ENCODE data around the gene CAMK2B.

Gene CAMK2B

DNA sequence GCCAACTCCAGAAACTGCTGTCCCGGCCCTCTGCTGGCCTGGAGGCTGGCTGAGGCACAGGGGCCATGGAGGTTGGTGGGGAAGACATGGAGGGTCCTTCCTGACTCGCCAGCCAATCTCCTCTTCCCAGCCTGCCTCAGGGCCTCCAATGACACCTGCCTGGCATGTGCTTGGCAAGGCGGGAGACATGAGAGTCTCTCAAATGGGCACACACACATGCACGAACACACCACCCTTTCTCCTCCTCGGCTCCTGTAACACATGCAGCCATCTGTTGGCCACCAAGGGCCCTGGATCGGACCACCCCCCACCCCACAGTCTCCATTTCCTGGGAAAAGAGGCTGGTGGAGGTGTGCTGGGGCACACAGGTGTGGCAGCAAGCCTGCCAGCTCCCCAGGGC lies 68.2 kb downstream of the CAMK2B start:
- Histone ChIP-seq H3K9me3 (ENCODE audit: control extremely low read depth in 1 of 5, control insufficient read depth in 4 of 5, insufficient read depth in 2 of 5, low read depth in 1 of 5, low read length in 4 of 5) (no peaks in the 10 kb centered on the region), H3K4me3 (ENCODE audit: control insufficient read depth in 1 of 7, extremely low read depth in 1 of 7, insufficient read depth in 4 of 7, low read depth in 2 of 7, low read length in 6 of 7) (no peak overlapping the region), H3K4me1 (ENCODE audit: control extremely low read depth in 1 of 4, control insufficient read depth in 4 of 4, insufficient read depth in 4 of 4, low read length in 3 of 4) (peaks cover 0 to 29% (median 20%) of the 10 kb centered on the region in 4 experiments), H3K27me3 (replicated peaks in 2 of 5; ENCODE audit: control insufficient read depth in 4 of 5, insufficient read depth in 5 of 5, low read length in 4 of 5) (no peaks in the 10 kb centered on the region), H3K27ac (ENCODE audit: insufficient read depth in 1 of 2, low read depth in 1 of 2, low read length in 2 of 2, poor library complexity in 1 of 2, severe bottlenecking in 2 of 2) (no peak overlapping the region), H3K36me3 (ENCODE audit: control insufficient read depth in 4 of 4, insufficient read depth in 4 of 4, low read length in 3 of 4) (no peaks in the 10 kb centered on the region)
- ChIA-PET POLR2A (no interaction called here), CTCF (interaction anchor here (1.1 to 1.5 kb wide), 2 partner anchors 14 to 91 kb away, joined by 3 to 4 read pairs; no protein-coding TSS in a partner anchor)
- WGBS (ENCODE audit: insufficient coverage), result 100% methylated on average over 1 of the region's 6 CpGs
- no peak for DNase-seq

DNA sequence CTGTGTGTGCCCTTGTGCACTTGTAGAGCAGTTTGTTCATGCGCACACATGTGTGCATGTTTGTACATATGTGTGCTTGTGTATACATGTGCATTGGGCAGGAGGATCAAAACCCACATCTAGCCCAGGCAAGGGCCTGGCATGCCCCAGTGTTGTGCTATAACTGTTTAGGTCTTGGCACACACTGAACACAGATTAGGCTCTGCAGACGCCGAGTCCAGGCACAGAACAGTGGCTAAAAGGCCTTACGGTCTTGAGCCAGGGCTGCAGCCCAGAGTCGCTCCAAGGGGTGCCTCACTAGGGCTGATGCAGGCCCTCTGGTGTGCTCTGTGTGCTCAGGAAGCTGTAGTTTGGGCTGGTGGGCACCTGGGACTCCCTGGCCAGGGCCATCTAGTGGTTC lies 68.9 kb downstream of the CAMK2B start:
- WGBS (ENCODE audit: insufficient coverage), result 100% methylated on average over 5 of the region's 5 CpGs
- no peak overlapping the region for H3K4me3 ChIP-seq (ENCODE audit: control insufficient read depth in 1 of 7, extremely low read depth in 1 of 7, insufficient read depth in 4 of 7, low read depth in 2 of 7, low read length in 6 of 7)
- CTCF ChIA-PET, result no interaction called here
- POLR2A ChIA-PET, result no interaction called here
- no peaks in the 10 kb centered on the region for H3K27me3 ChIP-seq (replicated peaks in 2 of 5; ENCODE audit: control insufficient read depth in 4 of 5, insufficient read depth in 5 of 5, low read length in 4 of 5)
- H3K4me1 ChIP-seq (ENCODE audit: control extremely low read depth in 1 of 4, control insufficient read depth in 4 of 4, insufficient read depth in 4 of 4, low read length in 3 of 4), result peaks cover 0 to 24% (median 20%) of the 10 kb centered on the region in 4 experiments
- H3K27ac ChIP-seq (ENCODE audit: insufficient read depth in 1 of 2, low read depth in 1 of 2, low read length in 2 of 2, poor library complexity in 1 of 2, severe bottlenecking in 2 of 2), result no peak overlapping the region
- H3K9me3 ChIP-seq (ENCODE audit: control extremely low read depth in 1 of 5, control insufficient read depth in 4 of 5, insufficient read depth in 2 of 5, low read depth in 1 of 5, low read length in 4 of 5), result no peaks in the 10 kb centered on the region
- H3K36me3 ChIP-seq (ENCODE audit: control insufficient read depth in 4 of 4, insufficient read depth in 4 of 4, low read length in 3 of 4), result no peaks in the 10 kb centered on the region
- DNase-seq, result no peak

DNA sequence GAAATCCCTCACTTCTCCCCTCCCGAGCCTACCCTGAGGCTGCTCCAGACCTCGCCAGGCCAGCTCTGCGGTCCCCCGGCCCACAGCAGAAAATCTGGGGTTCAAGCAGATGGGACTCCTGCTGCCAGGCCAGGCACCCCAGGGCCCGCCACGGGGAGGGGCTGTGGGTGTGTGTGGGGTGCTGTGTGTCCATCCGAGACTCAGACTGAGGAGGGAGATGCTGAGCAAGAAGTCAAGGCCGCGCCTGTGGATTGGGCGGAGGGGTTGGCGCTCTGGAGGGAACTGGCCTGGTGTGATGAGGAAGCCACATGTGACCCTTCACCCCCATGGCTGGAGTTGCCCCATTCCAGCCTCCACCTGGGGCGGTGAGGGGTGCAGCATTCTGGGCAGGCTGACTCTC lies 73.5 kb downstream of the CAMK2B start:
- Histone ChIP-seq H3K4me3 (ENCODE audit: control insufficient read depth in 1 of 7, extremely low read depth in 1 of 7, insufficient read depth in 4 of 7, low read depth in 2 of 7, low read length in 6 of 7) (no peak overlapping the region), H3K36me3 (ENCODE audit: control insufficient read depth in 4 of 4, insufficient read depth in 4 of 4, low read length in 3 of 4) (no peaks in the 10 kb centered on the region), H3K4me1 (ENCODE audit: control extremely low read depth in 1 of 4, control insufficient read depth in 4 of 4, insufficient read depth in 4 of 4, low read length in 3 of 4) (peaks cover 0 to 5% (median 0%) of the 10 kb centered on the region in 4 experiments), H3K9me3 (ENCODE audit: control extremely low read depth in 1 of 5, control insufficient read depth in 4 of 5, insufficient read depth in 2 of 5, low read depth in 1 of 5, low read length in 4 of 5) (no peaks in the 10 kb centered on the region), H3K27me3 (replicated peaks in 2 of 5; ENCODE audit: control insufficient read depth in 4 of 5, insufficient read depth in 5 of 5, low read length in 4 of 5) (no peaks in the 10 kb centered on the region), H3K27ac (ENCODE audit: insufficient read depth in 1 of 2, low read depth in 1 of 2, low read length in 2 of 2, poor library complexity in 1 of 2, severe bottlenecking in 2 of 2) (no peak overlapping the region)
- ChIA-PET POLR2A (no interaction called here), CTCF (interaction anchor here (2.2 kb wide), 1 partner anchor 11 kb away, joined by 8 read pairs; no protein-coding TSS in a partner anchor)
- 98% methylated on average over 11 of the region's 12 CpGs for WGBS (ENCODE audit: insufficient coverage)
- DNase-seq, result no peak

DNA sequence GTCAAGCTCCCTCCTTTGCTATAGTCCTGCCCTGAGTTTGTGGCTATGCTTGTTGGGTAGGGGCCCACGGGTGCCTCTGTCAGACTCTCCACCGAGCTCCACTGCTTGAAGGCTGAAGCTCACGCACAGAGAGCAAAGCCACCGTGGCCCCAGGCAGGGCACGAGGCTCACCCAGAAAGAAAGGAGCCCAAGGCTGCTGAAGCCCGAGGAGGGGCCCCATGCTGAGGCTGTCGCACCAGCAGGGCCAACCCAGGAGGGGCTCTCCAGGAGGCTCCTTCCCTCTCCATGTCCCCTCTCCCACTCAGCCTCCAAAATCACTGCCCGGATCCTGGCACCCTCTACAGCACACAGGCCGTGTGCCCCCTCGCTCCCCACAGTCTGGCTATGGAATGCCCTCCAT lies 74.1 kb downstream of the CAMK2B start:
- H3K9me3 ChIP-seq (ENCODE audit: control extremely low read depth in 1 of 5, control insufficient read depth in 4 of 5, insufficient read depth in 2 of 5, low read depth in 1 of 5, low read length in 4 of 5), result no peaks in the 10 kb centered on the region
- peaks cover 0 to 3% (median 0%) of the 10 kb centered on the region in 4 experiments for H3K4me1 ChIP-seq (ENCODE audit: control extremely low read depth in 1 of 4, control insufficient read depth in 4 of 4, insufficient read depth in 4 of 4, low read length in 3 of 4)
- H3K27me3 ChIP-seq (replicated peaks in 2 of 5; ENCODE audit: control insufficient read depth in 4 of 5, insufficient read depth in 5 of 5, low read length in 4 of 5), result no peaks in the 10 kb centered on the region
- H3K36me3 ChIP-seq (ENCODE audit: control insufficient read depth in 4 of 4, insufficient read depth in 4 of 4, low read length in 3 of 4), result no peaks in the 10 kb centered on the region
- 94% methylated on average over 9 of the region's 10 CpGs for WGBS (ENCODE audit: insufficient coverage)
- H3K4me3 ChIP-seq (ENCODE audit: control insufficient read depth in 1 of 7, extremely low read depth in 1 of 7, insufficient read depth in 4 of 7, low read depth in 2 of 7, low read length in 6 of 7), result no peak overlapping the region
- CTCF ChIA-PET, result interaction anchor here (2.2 kb wide), 1 partner anchor 11 kb away, joined by 8 read pairs; no protein-coding TSS in a partner anchor
- POLR2A ChIA-PET, result no interaction called here
- DNase-seq, result no peak
- no peak overlapping the region for H3K27ac ChIP-seq (ENCODE audit: insufficient read depth in 1 of 2, low read depth in 1 of 2, low read length in 2 of 2, poor library complexity in 1 of 2, severe bottlenecking in 2 of 2)

DNA sequence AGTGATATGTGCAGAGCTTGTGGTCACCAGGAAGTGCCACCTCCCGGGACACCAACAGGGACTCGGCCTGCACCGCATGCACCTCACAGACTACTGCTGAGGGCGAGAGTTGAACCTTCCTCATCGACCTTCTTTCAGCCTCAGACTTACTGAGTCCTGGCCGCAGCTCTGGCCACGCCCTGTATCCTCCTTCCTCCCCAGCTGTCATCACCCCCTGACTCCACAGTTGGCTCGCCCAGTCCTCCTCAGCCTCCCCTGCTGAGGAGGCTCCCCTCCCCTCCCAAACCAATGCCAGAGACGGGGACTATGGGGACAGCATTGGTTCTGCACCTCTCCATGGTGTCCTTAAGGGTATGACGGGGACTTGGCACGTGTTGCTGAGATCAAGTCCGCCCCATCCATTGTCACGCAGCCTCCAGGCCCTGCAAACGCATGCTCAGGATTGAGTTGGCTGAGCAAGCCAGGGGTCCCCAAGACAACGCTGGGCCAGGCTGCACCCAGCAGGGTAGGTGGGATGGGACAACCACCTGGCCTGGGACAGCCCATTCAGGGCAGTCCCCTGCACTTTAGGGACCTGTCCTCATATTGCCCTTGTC lies 75.7 kb downstream of the CAMK2B start:
- no peaks in the 10 kb centered on the region for H3K9me3 ChIP-seq (ENCODE audit: control extremely low read depth in 1 of 5, control insufficient read depth in 4 of 5, insufficient read depth in 2 of 5, low read depth in 1 of 5, low read length in 4 of 5)
- POLR2A ChIA-PET, result no interaction called here
- CTCF ChIA-PET, result no interaction called here
- no peaks in the 10 kb centered on the region for H3K27me3 ChIP-seq (replicated peaks in 2 of 5; ENCODE audit: control insufficient read depth in 4 of 5, insufficient read depth in 5 of 5, low read length in 4 of 5)
- no peak for DNase-seq
- H3K36me3 ChIP-seq (ENCODE audit: control insufficient read depth in 4 of 4, insufficient read depth in 4 of 4, low read length in 3 of 4), result no peaks in the 10 kb centered on the region
- 97% methylated on average over 10 of the region's 15 CpGs for WGBS (ENCODE audit: insufficient coverage)
- no peaks in the 10 kb centered on the region for H3K4me1 ChIP-seq (ENCODE audit: control extremely low read depth in 1 of 4, control insufficient read depth in 4 of 4, insufficient read depth in 4 of 4, low read length in 3 of 4)
- no peak overlapping the region for H3K4me3 ChIP-seq (ENCODE audit: control insufficient read depth in 1 of 7, extremely low read depth in 1 of 7, insufficient read depth in 4 of 7, low read depth in 2 of 7, low read length in 6 of 7)
- no peak overlapping the region for H3K27ac ChIP-seq (ENCODE audit: insufficient read depth in 1 of 2, low read depth in 1 of 2, low read length in 2 of 2, poor library complexity in 1 of 2, severe bottlenecking in 2 of 2)

DNA sequence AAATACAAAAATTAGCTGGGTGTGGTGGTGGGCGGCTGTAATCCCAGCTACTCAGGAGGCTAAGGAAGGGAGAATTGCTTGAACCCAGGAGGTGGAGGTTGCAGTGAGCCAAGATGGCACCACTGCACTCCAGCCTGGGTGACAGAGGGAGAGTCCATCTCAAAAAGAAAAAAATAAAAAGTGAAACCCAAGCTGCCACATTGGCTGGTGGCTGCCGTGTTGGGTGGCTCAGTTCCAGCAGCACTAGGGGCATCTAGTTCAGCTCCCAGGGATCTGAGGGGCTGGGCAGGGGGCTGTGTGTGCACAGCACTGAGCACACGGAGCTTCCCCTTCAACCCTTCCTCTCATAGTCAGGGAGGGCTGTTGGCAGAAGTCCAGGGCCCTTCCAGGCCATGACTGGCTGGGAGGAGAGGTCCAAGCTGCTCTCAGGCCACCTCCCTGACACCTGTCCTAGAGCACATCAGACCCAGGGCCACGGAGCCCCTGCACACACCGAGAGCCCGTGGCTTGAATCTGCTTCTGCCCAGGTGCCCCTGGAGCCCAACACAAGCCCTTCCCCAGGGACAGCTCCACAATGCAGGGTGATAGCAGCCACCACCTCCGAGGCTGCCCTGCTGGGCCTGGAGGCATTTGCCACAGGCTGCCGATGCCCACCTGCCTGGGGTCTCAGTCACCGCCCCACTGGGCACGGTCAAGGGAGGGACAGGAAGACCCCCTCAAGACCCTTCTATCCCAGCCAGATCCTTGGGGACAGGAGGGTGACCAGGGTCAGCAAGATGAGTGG lies 77.3 kb downstream of the CAMK2B start:
- DNase-seq, result no peak
- WGBS (ENCODE audit: insufficient coverage), result 86% methylated on average over 8 of the region's 10 CpGs
- Histone ChIP-seq H3K27me3 (replicated peaks in 2 of 5; ENCODE audit: control insufficient read depth in 4 of 5, insufficient read depth in 5 of 5, low read length in 4 of 5) (no peaks in the 10 kb centered on the region), H3K4me1 (ENCODE audit: control extremely low read depth in 1 of 4, control insufficient read depth in 4 of 4, insufficient read depth in 4 of 4, low read length in 3 of 4) (no peaks in the 10 kb centered on the region), H3K4me3 (ENCODE audit: control insufficient read depth in 1 of 7, extremely low read depth in 1 of 7, insufficient read depth in 4 of 7, low read depth in 2 of 7, low read length in 6 of 7) (no peak overlapping the region), H3K36me3 (ENCODE audit: control insufficient read depth in 4 of 4, insufficient read depth in 4 of 4, low read length in 3 of 4) (no peaks in the 10 kb centered on the region), H3K27ac (ENCODE audit: insufficient read depth in 1 of 2, low read depth in 1 of 2, low read length in 2 of 2, poor library complexity in 1 of 2, severe bottlenecking in 2 of 2) (no peak overlapping the region), H3K9me3 (ENCODE audit: control extremely low read depth in 1 of 5, control insufficient read depth in 4 of 5, insufficient read depth in 2 of 5, low read depth in 1 of 5, low read length in 4 of 5) (no peaks in the 10 kb centered on the region)
- CTCF ChIA-PET, result interaction anchor here (1.1 kb wide), 1 partner anchor 228 kb away, joined by 3 read pairs; no protein-coding TSS in a partner anchor
- POLR2A ChIA-PET, result no interaction called here

DNA sequence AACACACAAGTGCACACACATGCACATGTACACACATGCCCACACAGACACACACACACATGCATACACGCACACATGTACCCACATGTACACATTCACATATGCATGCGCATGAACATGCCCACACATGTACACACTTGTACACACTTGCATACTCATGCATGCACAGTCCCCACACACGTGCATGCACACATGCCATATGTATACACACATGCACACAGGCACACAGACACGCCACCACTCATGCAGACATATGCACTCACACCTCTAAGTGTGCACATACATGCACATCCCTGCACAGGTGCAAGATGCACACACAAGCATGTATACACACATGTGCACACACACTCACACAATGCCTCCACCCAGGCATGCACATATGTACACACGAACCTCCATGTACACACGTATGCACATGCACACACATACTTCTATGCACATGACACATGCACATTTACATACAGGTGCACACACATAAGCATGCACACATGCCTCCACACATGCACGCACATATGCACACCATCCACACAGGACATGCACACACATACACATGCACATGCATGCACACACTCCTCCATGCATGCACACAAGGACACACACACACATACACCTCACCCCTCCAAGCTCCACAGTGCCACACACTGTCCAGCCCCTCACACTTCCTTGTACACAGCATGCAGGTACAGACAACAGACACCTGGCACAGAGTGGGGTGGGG lies 78.8 kb downstream of the CAMK2B start:
- DNase-seq, result no peak
- WGBS (ENCODE audit: insufficient coverage), result 98% methylated on average over 7 of the region's 7 CpGs
- Histone ChIP-seq H3K36me3 (ENCODE audit: control insufficient read depth in 4 of 4, insufficient read depth in 4 of 4, low read length in 3 of 4) (no peaks in the 10 kb centered on the region), H3K4me1 (ENCODE audit: control extremely low read depth in 1 of 4, control insufficient read depth in 4 of 4, insufficient read depth in 4 of 4, low read length in 3 of 4) (no peaks in the 10 kb centered on the region), H3K9me3 (ENCODE audit: control extremely low read depth in 1 of 5, control insufficient read depth in 4 of 5, insufficient read depth in 2 of 5, low read depth in 1 of 5, low read length in 4 of 5) (no peaks in the 10 kb centered on the region), H3K4me3 (ENCODE audit: control insufficient read depth in 1 of 7, extremely low read depth in 1 of 7, insufficient read depth in 4 of 7, low read depth in 2 of 7, low read length in 6 of 7) (no peak overlapping the region), H3K27ac (ENCODE audit: insufficient read depth in 1 of 2, low read depth in 1 of 2, low read length in 2 of 2, poor library complexity in 1 of 2, severe bottlenecking in 2 of 2) (no peak overlapping the region), H3K27me3 (replicated peaks in 2 of 5; ENCODE audit: control insufficient read depth in 4 of 5, insufficient read depth in 5 of 5, low read length in 4 of 5) (no peaks in the 10 kb centered on the region)
- ChIA-PET POLR2A (no interaction called here), CTCF (no interaction called here)
